OCI-LY7 (cell line): ENCODE measurements around the gene PIK3CB. TPM values are rescaled to one million over a fixed set of nuclear protein-coding genes. Genes with fewer than 3 reads are reported as not detected.

Experiments used
- BruUV-seq: library from RNA; stranded (reverse); fragments of 400-500 nt; replicated peaks from 2 replicates; lab custom pipeline; 2021; lab: Mats Ljungman, UMichigan
- CTCF ChIA-PET: fragments of 300-600 bp; sonication (Branson Sonifier 250); formaldehyde crosslinking; loops from one replicate; lab custom pipeline; 2022; ENCODE audit warnings: antibody characterized with exemption; ENCODE audit not compliant: unreplicated experiment; lab: Charles Lee
- POLR2A ChIA-PET: fragments of 300-600 bp; sonication (Branson Sonifier 250); formaldehyde crosslinking; loops from one replicate; lab custom pipeline; 2022; ENCODE audit warnings: antibody characterized with exemption; lab: Charles Lee
- DNase-seq: peaks from one replicate; pipeline ENCODE4 v3.0.0-alpha.2; 2015; ENCODE audit warnings: low spot score
- H2AFZ ChIP-seq: fragments of 200-600 bp; sonication (generic), shearing (Covaris generic); 2 replicates; pipeline ENCODE4 v1.6.1; 2014; ENCODE audit warnings: mild to moderate bottlenecking, antibody characterized with exemption, low read length, moderate library complexity
- H3K27ac ChIP-seq: fragments of 200-600 bp; sonication (generic); 2 replicates; pipeline ENCODE4 v1.5.1; 2014; ENCODE audit warnings: mixed run types, low read depth, mild to moderate bottlenecking, moderate library complexity, low read length, inconsistent platforms; ENCODE audit not compliant: poor library complexity, severe bottlenecking
- H3K36me3 ChIP-seq: fragments of 200-600 bp; sonication (generic); 2 replicates; pipeline ENCODE4 v1.6.1; 2014; ENCODE audit warnings: mild to moderate bottlenecking, antibody characterized with exemption, low read length, moderate library complexity, mixed read lengths; ENCODE audit not compliant: insufficient read depth
- H3K4me1 ChIP-seq: fragments of 200-600 bp; sonication (generic); 2 replicates; pipeline ENCODE4 v1.5.1; 2014; ENCODE audit warnings: mild to moderate bottlenecking, low read length; ENCODE audit not compliant: insufficient read depth, poor library complexity, severe bottlenecking
- H3K4me2 ChIP-seq: fragments of 200-600 bp; sonication (generic); 2 replicates; pipeline ENCODE4 v1.6.1; 2014; ENCODE audit warnings: mild to moderate bottlenecking, low read length
- H3K4me3 ChIP-seq: fragments of 200-600 bp; sonication (generic); 2 replicates; pipeline ENCODE4 v1.5.1; 2014; ENCODE audit warnings: mild to moderate bottlenecking, low read depth, low read length; ENCODE audit not compliant: poor library complexity, severe bottlenecking
- H3K79me2 ChIP-seq: fragments of 200-600 bp; sonication (generic); 2 replicates; pipeline ENCODE4 v1.6.1; 2016; ENCODE audit warnings: low read depth, mild to moderate bottlenecking, low read length, moderate library complexity, mixed read lengths; ENCODE audit not compliant: insufficient read depth
- H3K9me2 ChIP-seq: fragments of 200-600 bp; sonication (generic); 2 replicates; pipeline ENCODE4 v1.6.1; 2016; ENCODE audit warnings: mild to moderate bottlenecking, low read length, mixed read lengths; ENCODE audit not compliant: insufficient read depth
- H3K9me3 ChIP-seq: fragments of 200-600 bp; sonication (generic); 2 replicates; pipeline ENCODE4 v1.6.1; 2014; ENCODE audit warnings: mild to moderate bottlenecking, mixed run types, low read length, mixed read lengths
- H4K20me1 ChIP-seq: fragments of 200-600 bp; sonication (generic); 2 replicates; pipeline ENCODE4 v1.6.1; 2014; ENCODE audit warnings: mild to moderate bottlenecking, antibody characterized with exemption, low read length, moderate library complexity, mixed read lengths; ENCODE audit not compliant: insufficient read depth
- CTCF ChIP-seq: fragments of 200-600 bp; sonication (generic); conservative IDR thresholded peaks from 2 replicates; pipeline ENCODE4 v1.5.1; 2014; ENCODE audit warnings: mild to moderate bottlenecking, antibody characterized with exemption, low read length, moderate library complexity, mixed read lengths
- EZH2phosphoT487 ChIP-seq: fragments of 200-600 bp; sonication (generic); IDR thresholded peaks from 2 replicates; pipeline ENCODE4 v1.6.1; 2018; ENCODE audit warnings: low read depth, borderline replicate concordance, mild to moderate bottlenecking, mixed run types, antibody characterized with exemption, low read length, moderate library complexity, mixed read lengths
- intact Hi-C: fragments of 100-400 bp; cut with micrococcal nuclease; formaldehyde crosslinking; loops from one replicate; pipeline ENCODE4 v1.10.0; 2022; ENCODE audit not compliant: unreplicated experiment
- total RNA-seq, 2 experiments: library from RNA; depleted of rRNA in 1 of 2; stranded (reverse); fragments of >200 nt in 1 of 2; shearing (Covaris generic) in 1 of 2; gene quantifications; 2 replicates each; pipeline ENCODE4 v1.2.3, GENCODE V29; 2014 to 2022

Gene PIK3CB
- total RNA-seq, 2 experiments from 2014 or later = 8.2 to 23.6 TPM

- CTCF ChIA-PET = no interaction called here
- BruUV-seq = no TSS peak
- no peak for TF ChIP-seq EZH2phosphoT487
- TF ChIP-seq CTCF = no peak
Observed at GRCh38 chr3:138775254-138775595, 59.5 kb downstream of the PIK3CB start.

GRCh38 chr3:138774529-138775253 is 60.0 kb downstream of the PIK3CB start:
- Histone ChIP-seq H3K9me2 (no peaks in the 10 kb centered on the region), H2AFZ (no peak overlapping the region), H3K9me3 (peaks cover 3% of the 10 kb centered on the region; the same call in 1 of the 2 replicates), H3K4me1 (no peaks in the 10 kb centered on the region), H3K4me2 (no peak overlapping the region), H3K4me3 (no peak overlapping the region), H3K27ac (no peak overlapping the region), H4K20me1 (no peaks in the 10 kb centered on the region), H3K36me3 (peaks cover 3% of the 10 kb centered on the region; the same call in 1 of the 2 replicates), H3K79me2 (no peaks in the 10 kb centered on the region)
- no peak for DNase-seq
- ChIA-PET POLR2A (no interaction called here), CTCF (no interaction called here)
- intact Hi-C loops = no loop called here
- no peak for TF ChIP-seq EZH2phosphoT487
- TF ChIP-seq CTCF = no peak
- BruUV-seq = no TSS peak

More at GRCh38 chr3:138775254-138775595, 59.5 kb downstream of the PIK3CB start:
- POLR2A ChIA-PET = no interaction called here
- H3K4me3 ChIP-seq = no peak overlapping the region
- H3K4me1 ChIP-seq = no peaks in the 10 kb centered on the region
- no peak overlapping the region for H2AFZ ChIP-seq
- H3K27ac ChIP-seq = no peak overlapping the region
- H4K20me1 ChIP-seq = no peaks in the 10 kb centered on the region
- H3K9me3 ChIP-seq = no peaks in the 10 kb centered on the region
- H3K79me2 ChIP-seq = no peaks in the 10 kb centered on the region
- no peak overlapping the region for H3K4me2 ChIP-seq
- peaks cover 3% of the 10 kb centered on the region; the same call in 1 of the 2 replicates for H3K36me3 ChIP-seq
- no peaks in the 10 kb centered on the region for H3K9me2 ChIP-seq
- intact Hi-C loops = no loop called here
- DNase-seq = no peak

GRCh38 chr3:138771585-138771984 is 63.1 kb downstream of the PIK3CB start:
- intact Hi-C loops = no loop called here
- DNase-seq = no peak
- POLR2A ChIA-PET = interaction anchor here (0.5 to 0.6 kb wide), 3 partner anchors 25 to 404 kb away, joined by 3 to 4 read pairs (median 3); no protein-coding TSS in a partner anchor
- Histone ChIP-seq H3K9me2 (no peaks in the 10 kb centered on the region), H3K9me3 (peaks cover 33% of the 10 kb centered on the region), H2AFZ (no peak overlapping the region), H3K4me3 (no peak overlapping the region), H3K4me1 (no peaks in the 10 kb centered on the region), H4K20me1 (no peaks in the 10 kb centered on the region), H3K27ac (no peak overlapping the region), H3K79me2 (no peaks in the 10 kb centered on the region), H3K36me3 (peaks cover 24% of the 10 kb centered on the region), H3K4me2 (no peak overlapping the region)
- no TSS peak for BruUV-seq
- TF ChIP-seq EZH2phosphoT487 (no peak), CTCF (no peak)
- CTCF ChIA-PET = no interaction called here
